Measurements from ENCODE around the gene ATE1. TPM values are rescaled to one million over a fixed set of nuclear protein-coding genes. Genes with fewer than 3 reads are reported as not detected.
"Not testable (repeated sequence)": the region's sequence is repeated elsewhere in the genome, so short reads cannot be mapped to it uniquely, and the experiment has no call there.

The ATE1 gene
- total and polyA plus RNA-seq, 4 donors = 8.3 to 30.0 (median 17.8) TPM

DNA sequence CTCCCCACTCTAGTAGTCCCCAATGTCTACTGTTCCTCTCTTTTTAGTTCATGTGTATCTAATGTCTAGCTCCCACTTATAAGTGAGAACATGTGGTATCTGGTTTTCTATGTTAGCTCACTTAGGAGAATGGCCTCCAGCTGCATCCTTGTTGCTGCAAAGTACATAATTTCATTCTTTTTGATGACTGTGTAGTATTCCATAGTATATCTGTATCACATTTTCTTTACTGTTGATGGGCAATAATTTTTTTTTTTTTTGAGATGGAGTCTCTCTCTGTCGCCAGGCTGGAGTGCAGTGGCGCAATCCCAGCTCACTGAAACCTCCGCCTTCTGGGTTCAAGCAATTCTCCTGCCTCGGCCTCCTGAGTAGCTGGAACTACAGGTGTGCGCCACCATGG lies 101.1 kb downstream of the ATE1 start:
- H3K36me3 ChIP-seq (ENCODE audit: control insufficient read depth in 1 of 2, insufficient read depth in 2 of 2, low read length in 1 of 2); H3K4me1 ChIP-seq (ENCODE audit: control insufficient read depth in 1 of 2, insufficient read depth in 2 of 2, low read length in 2 of 2); H3K27ac ChIP-seq (ENCODE audit: low read depth in 1 of 2, low read length in 2 of 2); H3K9me3 ChIP-seq (ENCODE audit: control insufficient read depth, low read length); ATAC-seq (ENCODE audit: low FRiP score); H3K4me3 ChIP-seq (ENCODE audit: low read length in 2 of 2); H3K27me3 ChIP-seq (ENCODE audit: control insufficient read depth in 1 of 2, insufficient read depth in 2 of 2, low read length in 1 of 2); DNase-seq: not testable (repeated sequence)
- WGBS, 2 donors = 99 to 100% methylated on average over 5 of the region's 5 CpGs
- intact Hi-C loops (cut with DNase I) = loop anchor here in 1 of 2 donors (10.0 kb wide), 1 partner anchor 58 kb away; no protein-coding TSS in a partner anchor

DNA sequence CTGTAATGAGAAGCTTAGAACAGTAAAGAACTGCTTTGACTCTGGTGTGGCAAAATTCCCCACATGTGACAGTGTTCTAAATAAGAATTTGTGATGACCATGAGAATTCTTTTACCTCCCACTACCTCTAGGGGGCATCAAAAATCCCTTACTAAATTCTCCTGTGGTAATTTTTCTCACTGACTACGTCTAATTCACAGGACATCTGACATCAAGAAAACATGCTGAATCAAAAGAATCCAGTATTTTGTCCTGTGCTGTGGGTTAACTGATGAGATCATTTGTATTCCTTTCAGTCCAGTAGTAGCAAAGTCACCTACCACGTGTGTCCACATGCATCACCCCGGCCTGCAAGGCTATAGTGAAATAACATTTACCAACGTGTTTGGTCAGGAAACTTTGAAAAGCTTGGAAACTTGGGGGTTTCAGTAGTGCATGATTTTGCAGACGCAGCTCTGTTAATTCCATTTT lies 103.8 kb downstream of the ATE1 start:
- Histone ChIP-seq H3K27me3 (ENCODE audit: control insufficient read depth in 1 of 2, insufficient read depth in 2 of 2, low read length in 1 of 2) (no peaks in the 10 kb centered on the region), H3K4me3 (ENCODE audit: low read length in 2 of 2) (no peak overlapping the region), H3K4me1 (ENCODE audit: control insufficient read depth in 1 of 2, insufficient read depth in 2 of 2, low read length in 2 of 2) (no peaks in the 10 kb centered on the region), H3K36me3 (ENCODE audit: control insufficient read depth in 1 of 2, insufficient read depth in 2 of 2, low read length in 1 of 2) (peaks cover 0 to 5% of the 10 kb centered on the region in 2 donors), H3K9me3 (ENCODE audit: control insufficient read depth, low read length) (no peaks in the 10 kb centered on the region), H3K27ac (ENCODE audit: low read depth in 1 of 2, low read length in 2 of 2) (no peak overlapping the region)
- intact Hi-C loops (cut with DNase I) = loop anchor here in 1 of 2 donors (10.0 kb wide), 1 partner anchor 61 kb away; no protein-coding TSS in a partner anchor
- no peak for DNase-seq
- WGBS, 2 donors = 7 to 12% methylated on average over 5 of the region's 5 CpGs
- ATAC-seq (ENCODE audit: low FRiP score) = no peak

DNA sequence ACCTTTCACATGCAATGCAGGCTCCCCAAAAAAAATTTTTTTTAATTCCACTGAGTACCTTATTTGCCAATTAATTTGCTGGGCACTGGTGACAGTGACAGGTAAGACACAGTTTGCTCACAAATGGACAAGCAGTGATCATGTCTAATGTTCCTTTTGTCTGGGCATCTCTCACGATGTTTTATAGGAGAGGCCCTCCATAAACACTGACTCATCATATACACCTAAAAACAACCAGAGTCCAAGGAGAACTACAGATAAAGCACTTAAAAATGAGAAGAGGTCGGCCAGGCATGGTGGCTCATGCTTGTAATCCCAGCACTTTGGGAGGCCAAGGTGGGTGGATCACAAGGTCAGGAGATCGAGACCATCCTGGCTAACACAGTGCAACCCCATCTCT lies 105.1 kb downstream of the ATE1 start:
- Histone ChIP-seq H3K27me3 (ENCODE audit: control insufficient read depth in 1 of 2, insufficient read depth in 2 of 2, low read length in 1 of 2) (no peaks in the 10 kb centered on the region), H3K27ac (ENCODE audit: low read depth in 1 of 2, low read length in 2 of 2) (no peak overlapping the region), H3K9me3 (ENCODE audit: control insufficient read depth, low read length) (no peaks in the 10 kb centered on the region), H3K4me3 (ENCODE audit: low read length in 2 of 2) (no peak overlapping the region), H3K4me1 (ENCODE audit: control insufficient read depth in 1 of 2, insufficient read depth in 2 of 2, low read length in 2 of 2) (no peaks in the 10 kb centered on the region), H3K36me3 (ENCODE audit: control insufficient read depth in 1 of 2, insufficient read depth in 2 of 2, low read length in 1 of 2) (no peaks in the 10 kb centered on the region)
- 91% methylated on average over 3 of the region's 3 CpGs for WGBS, 2 donors
- no peak for DNase-seq
- intact Hi-C loops (cut with DNase I) = loop anchor here in 1 of 2 donors (10.0 kb wide), 1 partner anchor 62 kb away; no protein-coding TSS in a partner anchor
- ATAC-seq (ENCODE audit: low FRiP score) = no peak

DNA sequence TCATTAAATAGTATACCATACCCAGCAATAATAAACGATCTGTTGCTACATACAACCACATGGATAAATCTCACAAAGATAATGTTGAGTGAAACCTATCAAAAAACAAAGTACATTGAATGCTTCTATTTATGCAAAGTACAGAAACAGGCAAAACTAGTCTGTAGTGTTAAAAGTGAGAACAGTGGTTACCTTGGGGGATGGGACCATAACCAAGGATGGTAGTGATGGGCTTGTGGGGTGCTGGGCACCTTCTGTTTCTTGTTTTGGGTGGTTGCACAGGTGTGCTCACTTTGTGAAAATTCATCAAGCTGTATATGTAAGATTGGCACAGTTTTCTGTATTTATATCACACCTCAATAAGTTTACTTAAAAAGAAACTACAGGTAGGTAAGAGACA lies 105.7 kb downstream of the ATE1 start:
- Histone ChIP-seq H3K4me3 (ENCODE audit: low read length in 2 of 2) (no peak overlapping the region), H3K36me3 (ENCODE audit: control insufficient read depth in 1 of 2, insufficient read depth in 2 of 2, low read length in 1 of 2) (no peaks in the 10 kb centered on the region), H3K9me3 (ENCODE audit: control insufficient read depth, low read length) (no peaks in the 10 kb centered on the region), H3K4me1 (ENCODE audit: control insufficient read depth in 1 of 2, insufficient read depth in 2 of 2, low read length in 2 of 2) (no peaks in the 10 kb centered on the region), H3K27me3 (ENCODE audit: control insufficient read depth in 1 of 2, insufficient read depth in 2 of 2, low read length in 1 of 2) (no peaks in the 10 kb centered on the region), H3K27ac (ENCODE audit: low read depth in 1 of 2, low read length in 2 of 2) (no peak overlapping the region)
- ATAC-seq (ENCODE audit: low FRiP score) = no peak
- no peak for DNase-seq
- intact Hi-C loops (cut with DNase I) = loop anchor here in 1 of 2 donors (10.0 kb wide), 1 partner anchor 63 kb away; no protein-coding TSS in a partner anchor
- WGBS, 2 donors = 92 to 97% methylated on average over 1 of the region's 1 CpG

DNA sequence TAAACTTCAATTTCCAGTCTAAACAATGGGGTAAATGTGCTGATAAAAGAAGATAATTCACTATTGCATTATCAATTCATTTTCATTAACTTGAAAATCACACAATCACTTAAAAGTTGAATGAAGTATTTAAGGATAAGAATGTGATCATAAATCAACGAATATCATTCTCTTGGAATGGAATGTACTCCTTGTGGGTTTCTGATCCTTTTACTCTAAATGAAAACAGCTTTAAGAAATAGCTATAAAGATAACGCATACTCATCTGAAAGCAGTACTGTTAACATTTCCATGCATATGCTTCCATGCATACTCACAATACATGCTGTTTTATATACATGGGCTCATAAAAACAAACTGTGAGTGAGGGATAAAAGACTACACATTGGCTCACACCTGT lies 108.8 kb downstream of the ATE1 start:
- Histone ChIP-seq H3K36me3 (ENCODE audit: control insufficient read depth in 1 of 2, insufficient read depth in 2 of 2, low read length in 1 of 2) (peaks cover 0 to 2% of the 10 kb centered on the region in 2 donors), H3K4me3 (ENCODE audit: low read length in 2 of 2) (no peak overlapping the region), H3K27ac (ENCODE audit: low read depth in 1 of 2, low read length in 2 of 2) (no peak overlapping the region), H3K4me1 (ENCODE audit: control insufficient read depth in 1 of 2, insufficient read depth in 2 of 2, low read length in 2 of 2) (no peaks in the 10 kb centered on the region), H3K9me3 (ENCODE audit: control insufficient read depth, low read length) (no peaks in the 10 kb centered on the region), H3K27me3 (ENCODE audit: control insufficient read depth in 1 of 2, insufficient read depth in 2 of 2, low read length in 1 of 2) (no peaks in the 10 kb centered on the region)
- intact Hi-C loops (cut with DNase I) = no loop called here
- DNase-seq (no peak), ATAC-seq (ENCODE audit: low FRiP score) (no peak)
- WGBS, 2 donors = 84 to 86% methylated on average over 2 of the region's 2 CpGs

DNA sequence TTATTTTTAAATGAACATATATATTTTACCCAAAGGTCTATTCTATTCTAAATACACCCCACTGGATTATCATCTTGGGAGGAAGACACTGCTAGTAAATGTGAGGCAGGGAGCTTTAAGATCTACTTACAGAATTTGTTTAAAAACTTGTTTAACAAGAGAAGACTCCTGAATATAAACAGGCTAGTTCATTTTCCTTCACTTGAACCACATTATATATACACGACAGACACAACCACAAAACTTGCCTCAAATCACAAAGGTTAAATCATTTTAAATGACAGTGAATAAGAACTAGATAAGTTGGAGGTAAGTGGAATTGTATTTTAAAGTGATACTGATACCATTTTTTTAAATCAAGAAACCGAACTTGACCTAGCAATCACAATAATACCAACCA lies 109.2 kb downstream of the ATE1 start:
- no peak overlapping the region for H3K4me3 ChIP-seq (ENCODE audit: low read length in 2 of 2)
- 66 to 67% methylated on average over 2 of the region's 2 CpGs for WGBS, 2 donors

DNA sequence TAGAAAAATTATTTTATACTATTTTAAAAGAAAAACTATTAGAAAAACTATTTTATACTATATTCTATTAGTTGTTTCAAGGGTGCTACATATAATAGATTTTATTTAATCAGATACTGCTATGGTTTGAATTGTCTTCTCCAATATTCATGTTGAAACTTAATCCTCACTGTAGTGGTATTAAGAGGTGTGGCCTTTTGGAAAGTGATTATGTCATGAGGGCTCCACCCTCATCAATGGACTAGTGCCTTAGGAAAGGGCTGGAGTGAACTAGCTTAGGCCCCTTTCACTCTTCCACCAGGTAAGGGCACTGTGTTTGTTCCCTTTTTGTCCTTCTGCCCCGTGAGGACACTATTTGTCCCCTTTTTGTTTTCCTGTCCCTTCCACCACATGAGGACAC lies 111.6 kb downstream of the ATE1 start:
- WGBS, 2 donors = 90 to 94% methylated on average over 1 of the region's 1 CpG

More for the DNA sequence above, 109.2 kb downstream of the ATE1 start:
- intact Hi-C loops (cut with DNase I) = no loop called here
- H3K4me1 ChIP-seq (ENCODE audit: control insufficient read depth in 1 of 2, insufficient read depth in 2 of 2, low read length in 2 of 2) = no peaks in the 10 kb centered on the region
- no peak for ATAC-seq (ENCODE audit: low FRiP score)
- H3K27me3 ChIP-seq (ENCODE audit: control insufficient read depth in 1 of 2, insufficient read depth in 2 of 2, low read length in 1 of 2) = no peaks in the 10 kb centered on the region
- no peak overlapping the region for H3K27ac ChIP-seq (ENCODE audit: low read depth in 1 of 2, low read length in 2 of 2)
- peaks cover 0 to 2% of the 10 kb centered on the region in 2 donors for H3K36me3 ChIP-seq (ENCODE audit: control insufficient read depth in 1 of 2, insufficient read depth in 2 of 2, low read length in 1 of 2)
- H3K9me3 ChIP-seq (ENCODE audit: control insufficient read depth, low read length) = no peaks in the 10 kb centered on the region
- DNase-seq = no peak

DNA sequence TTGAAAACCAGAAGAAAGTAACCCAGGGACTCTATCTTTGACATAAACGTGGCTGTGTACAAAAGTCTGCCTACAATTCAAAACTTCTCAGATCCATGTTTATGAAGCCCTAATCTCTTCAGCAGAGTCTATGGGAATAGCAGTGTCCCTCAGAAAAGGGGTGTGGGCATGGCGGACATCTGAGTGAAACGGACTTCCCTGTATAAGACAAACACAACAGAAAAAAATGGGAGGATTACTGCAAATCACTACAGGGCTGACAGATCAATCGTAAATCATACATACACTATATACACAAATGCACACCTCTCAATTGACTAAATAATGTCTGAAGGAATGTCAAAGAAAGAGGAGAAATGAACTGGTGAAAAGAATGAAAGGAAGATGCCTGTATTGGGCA lies 114.0 kb downstream of the ATE1 start:
- 77 to 79% methylated on average over 4 of the region's 4 CpGs for WGBS, 2 donors
- Histone ChIP-seq H3K36me3 (ENCODE audit: control insufficient read depth in 1 of 2, insufficient read depth in 2 of 2, low read length in 1 of 2) (peaks cover 0 to 2% of the 10 kb centered on the region in 2 donors), H3K4me3 (ENCODE audit: low read length in 2 of 2) (no peak overlapping the region), H3K27ac (ENCODE audit: low read depth in 1 of 2, low read length in 2 of 2) (no peak overlapping the region), H3K4me1 (ENCODE audit: control insufficient read depth in 1 of 2, insufficient read depth in 2 of 2, low read length in 2 of 2) (no peaks in the 10 kb centered on the region), H3K27me3 (ENCODE audit: control insufficient read depth in 1 of 2, insufficient read depth in 2 of 2, low read length in 1 of 2) (no peaks in the 10 kb centered on the region), H3K9me3 (ENCODE audit: control insufficient read depth, low read length) (no peaks in the 10 kb centered on the region)
- intact Hi-C loops (cut with DNase I) = no loop called here
- DNase-seq (no peak), ATAC-seq (ENCODE audit: low FRiP score) (no peak)

More for the DNA sequence above, 111.6 kb downstream of the ATE1 start:
- Histone ChIP-seq H3K4me3 (ENCODE audit: low read length in 2 of 2) (no peak overlapping the region), H3K27ac (ENCODE audit: low read depth in 1 of 2, low read length in 2 of 2) (no peak overlapping the region), H3K4me1 (ENCODE audit: control insufficient read depth in 1 of 2, insufficient read depth in 2 of 2, low read length in 2 of 2) (no peaks in the 10 kb centered on the region), H3K9me3 (ENCODE audit: control insufficient read depth, low read length) (no peaks in the 10 kb centered on the region), H3K36me3 (ENCODE audit: control insufficient read depth in 1 of 2, insufficient read depth in 2 of 2, low read length in 1 of 2) (peaks cover 0 to 2% of the 10 kb centered on the region in 2 donors), H3K27me3 (ENCODE audit: control insufficient read depth in 1 of 2, insufficient read depth in 2 of 2, low read length in 1 of 2) (no peaks in the 10 kb centered on the region)
- intact Hi-C loops (cut with DNase I) = no loop called here
- no peak for DNase-seq
- no peak for ATAC-seq (ENCODE audit: low FRiP score)

DNA sequence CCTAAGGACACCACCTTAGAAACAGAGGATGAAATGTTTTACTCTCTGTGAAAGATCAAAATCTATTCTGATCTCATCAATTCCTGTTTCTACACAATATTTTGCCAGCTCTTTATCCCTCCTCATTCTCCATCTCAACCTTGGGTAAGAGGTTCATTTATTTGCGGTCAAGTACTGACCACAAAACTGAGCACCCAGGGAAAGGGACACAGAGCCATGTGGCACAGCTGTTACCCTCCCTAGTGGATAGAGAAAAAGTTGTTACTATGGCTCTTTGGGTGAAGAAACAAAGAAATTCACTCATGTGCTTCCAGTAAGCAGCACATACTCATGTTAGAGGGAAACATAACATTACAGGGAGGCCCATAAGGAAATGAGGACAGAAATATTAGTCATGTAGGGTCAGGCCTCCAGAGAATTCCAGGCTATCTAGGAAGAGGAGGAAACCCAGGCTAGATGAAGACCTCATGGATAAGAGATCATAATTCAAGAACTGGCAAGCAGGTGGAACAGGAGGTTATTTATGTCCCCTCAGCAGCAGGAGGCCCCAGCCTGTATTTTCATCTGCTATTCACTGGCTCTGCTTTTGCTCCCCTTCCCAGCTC lies 114.5 kb downstream of the ATE1 start:
- intact Hi-C loops (cut with DNase I) = no loop called here
- no peaks in the 10 kb centered on the region for H3K4me1 ChIP-seq (ENCODE audit: control insufficient read depth in 1 of 2, insufficient read depth in 2 of 2, low read length in 2 of 2)
- 94 to 97% methylated on average over 1 of the region's 1 CpG for WGBS, 2 donors
- no peak for ATAC-seq (ENCODE audit: low FRiP score)
- DNase-seq = no peak
- no peak overlapping the region for H3K27ac ChIP-seq (ENCODE audit: low read depth in 1 of 2, low read length in 2 of 2)
- peaks cover 0 to 2% of the 10 kb centered on the region in 2 donors for H3K36me3 ChIP-seq (ENCODE audit: control insufficient read depth in 1 of 2, insufficient read depth in 2 of 2, low read length in 1 of 2)
- no peaks in the 10 kb centered on the region for H3K27me3 ChIP-seq (ENCODE audit: control insufficient read depth in 1 of 2, insufficient read depth in 2 of 2, low read length in 1 of 2)
- no peaks in the 10 kb centered on the region for H3K9me3 ChIP-seq (ENCODE audit: control insufficient read depth, low read length)
- H3K4me3 ChIP-seq (ENCODE audit: low read length in 2 of 2) = no peak overlapping the region
